ENCODE results near the gene GZMM.

DNA sequence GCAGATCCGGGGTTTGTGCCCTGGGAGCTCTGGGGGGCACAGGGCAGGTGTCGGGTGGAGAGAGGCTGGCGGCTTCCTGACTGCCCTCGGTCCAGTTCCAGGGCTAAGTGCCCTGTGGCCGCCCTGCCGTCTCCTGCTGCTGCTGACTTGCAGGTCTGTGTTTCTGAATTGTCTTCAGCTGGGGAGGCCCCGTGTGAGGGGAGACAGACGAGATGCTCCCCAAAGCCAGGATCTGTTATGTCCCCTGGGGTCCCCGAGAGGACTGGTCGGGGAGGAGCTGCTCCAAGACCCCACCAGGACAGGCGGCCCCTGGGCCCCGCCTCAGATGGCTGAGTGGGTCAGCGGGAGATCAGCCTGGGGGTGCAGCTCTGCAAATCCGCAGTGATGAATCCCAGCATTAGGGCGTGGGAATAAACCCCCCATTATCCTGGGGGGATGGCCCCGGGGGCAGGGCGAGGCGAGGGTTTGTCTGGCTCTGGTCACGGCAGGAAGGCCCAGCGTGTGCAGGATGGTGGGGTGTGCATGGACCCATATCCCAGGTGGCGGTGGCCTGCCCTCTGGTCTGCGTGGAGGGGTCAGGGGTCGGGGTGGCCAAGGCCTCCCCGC, 50.5 kb downstream of the GZMM start:
- no peak for TF ChIP-seq POLR2A (IDR thresholded peaks at IDR 0.05)
- TF ChIP-seq, protein P1, sequence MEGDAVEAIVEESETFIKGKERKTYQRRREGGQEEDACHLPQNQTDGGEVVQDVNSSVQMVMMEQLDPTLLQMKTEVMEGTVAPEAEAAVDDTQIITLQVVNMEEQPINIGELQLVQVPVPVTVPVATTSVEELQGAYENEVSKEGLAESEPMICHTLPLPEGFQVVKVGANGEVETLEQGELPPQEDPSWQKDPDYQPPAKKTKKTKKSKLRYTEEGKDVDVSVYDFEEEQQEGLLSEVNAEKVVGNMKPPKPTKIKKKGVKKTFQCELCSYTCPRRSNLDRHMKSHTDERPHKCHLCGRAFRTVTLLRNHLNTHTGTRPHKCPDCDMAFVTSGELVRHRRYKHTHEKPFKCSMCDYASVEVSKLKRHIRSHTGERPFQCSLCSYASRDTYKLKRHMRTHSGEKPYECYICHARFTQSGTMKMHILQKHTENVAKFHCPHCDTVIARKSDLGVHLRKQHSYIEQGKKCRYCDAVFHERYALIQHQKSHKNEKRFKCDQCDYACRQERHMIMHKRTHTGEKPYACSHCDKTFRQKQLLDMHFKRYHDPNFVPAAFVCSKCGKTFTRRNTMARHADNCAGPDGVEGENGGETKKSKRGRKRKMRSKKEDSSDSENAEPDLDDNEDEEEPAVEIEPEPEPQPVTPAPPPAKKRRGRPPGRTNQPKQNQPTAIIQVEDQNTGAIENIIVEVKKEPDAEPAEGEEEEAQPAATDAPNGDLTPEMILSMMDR (IDR thresholded peaks at IDR 0.05), result no peak

All from right lobe of liver (tissue), 4 donors.